ENCODE data around the gene NCBP3.

Gene NCBP3

DNA sequence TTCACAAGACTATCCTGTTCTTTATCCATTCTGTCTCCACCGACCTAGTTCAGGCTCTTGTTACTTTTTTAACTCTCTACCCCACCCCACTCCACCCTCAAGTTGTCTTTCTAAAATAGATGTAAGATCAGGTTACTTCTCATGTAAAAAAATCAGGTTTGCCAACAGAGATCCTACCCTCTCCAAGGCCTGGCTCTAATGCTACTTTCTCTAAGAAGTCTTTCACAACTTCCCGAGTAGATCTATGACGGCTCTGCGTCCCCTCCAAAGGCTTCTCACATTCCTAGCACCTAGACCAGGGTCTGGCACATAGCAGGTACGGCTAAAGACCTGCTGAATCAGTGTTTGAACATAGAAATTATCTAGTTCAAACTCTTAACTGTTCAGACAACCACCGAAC is 30.9 kb downstream of the NCBP3 start:
- H3K27ac ChIP-seq: no peak overlapping the region
- no peak for DNase-seq (ENCODE audit: low read depth, low spot score)

DNA sequence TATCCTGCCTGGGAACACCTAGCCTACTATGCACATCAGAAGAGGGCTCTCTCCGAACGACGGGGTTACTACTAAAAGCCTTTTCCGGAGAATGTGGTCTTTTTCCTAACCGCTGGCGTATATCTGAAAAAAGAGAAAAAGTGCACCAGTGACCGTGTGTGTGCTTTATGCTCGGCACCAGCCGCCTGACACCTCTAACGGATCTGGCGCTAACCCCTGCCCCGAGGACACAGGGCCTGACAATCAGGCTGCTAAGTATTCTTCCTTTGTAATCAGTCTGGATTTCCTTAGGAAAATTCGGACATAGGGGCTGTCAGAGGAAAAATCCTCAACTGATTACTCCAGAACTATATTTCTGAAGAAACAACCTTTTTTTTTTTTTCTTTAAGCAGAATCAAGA is 31.7 kb downstream of the NCBP3 start:
- no peak for DNase-seq (ENCODE audit: low read depth, low spot score)
- no peak overlapping the region for H3K27ac ChIP-seq

DNA sequence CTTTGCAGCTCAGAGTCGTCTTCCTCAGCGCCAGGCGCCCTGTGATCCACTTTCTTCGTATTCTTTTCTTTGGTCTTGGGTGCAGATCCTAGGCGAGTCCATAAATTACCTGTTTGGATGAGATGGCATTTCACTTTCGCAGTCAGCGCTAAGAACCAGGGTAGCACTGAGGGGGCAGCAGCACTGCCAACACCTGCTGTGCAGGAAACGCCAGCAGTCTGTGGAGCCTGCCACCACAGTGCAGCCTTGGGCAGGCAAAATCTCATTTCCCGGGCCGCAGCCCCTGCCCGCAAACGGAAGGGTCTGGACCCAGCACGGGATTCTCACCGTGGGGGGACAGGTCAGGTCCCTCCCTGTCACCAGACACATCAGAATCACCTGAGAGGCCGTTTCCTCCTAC is 32.9 kb downstream of the NCBP3 start:
- H3K27ac ChIP-seq: no peak overlapping the region
- no peak for DNase-seq (ENCODE audit: low read depth, low spot score)

DNA sequence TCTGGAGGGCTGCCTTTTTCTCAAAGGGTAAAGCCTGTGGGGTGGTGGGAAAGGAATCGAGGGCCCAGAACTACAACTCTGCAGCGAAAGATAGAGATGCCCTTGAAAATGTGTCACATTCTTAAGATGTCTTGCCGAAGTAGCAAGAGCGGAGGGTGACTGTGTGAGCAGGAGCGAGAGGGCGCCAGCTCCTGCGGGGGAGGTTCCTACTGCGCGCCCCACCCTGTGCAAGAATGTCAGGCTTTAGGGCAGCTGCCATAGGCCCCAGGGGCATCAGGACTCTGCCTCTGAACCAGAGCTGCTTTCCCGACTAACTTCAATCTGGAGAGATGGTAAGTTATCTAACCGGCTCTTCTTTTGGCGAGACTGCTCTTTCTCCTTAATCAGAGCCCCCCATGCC is 33.3 kb downstream of the NCBP3 start:
- no peak for DNase-seq (ENCODE audit: low read depth, low spot score)
- no peak overlapping the region for H3K27ac ChIP-seq

DNA sequence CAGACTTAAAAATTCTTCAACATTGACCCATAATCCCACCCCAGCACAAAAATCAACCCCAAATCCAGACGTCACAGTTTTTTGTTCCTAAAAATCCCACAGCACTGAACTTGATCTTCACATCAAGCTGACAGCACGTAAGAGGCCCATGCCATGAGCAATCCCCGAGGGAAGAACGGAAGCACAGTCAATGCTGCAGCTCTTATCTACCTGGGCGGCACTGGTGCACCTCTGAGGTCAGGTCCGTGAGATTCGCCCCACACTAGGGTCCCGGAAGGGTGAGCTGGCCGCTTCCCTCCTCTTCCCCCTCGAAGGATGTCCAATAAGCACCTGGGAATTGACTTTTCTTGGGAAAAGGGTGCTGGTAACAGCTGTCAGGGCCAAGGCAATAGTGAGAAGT is 33.8 kb downstream of the NCBP3 start:
- DNase-seq (ENCODE audit: low read depth, low spot score): no peak
- no peak overlapping the region for H3K27ac ChIP-seq

DNA sequence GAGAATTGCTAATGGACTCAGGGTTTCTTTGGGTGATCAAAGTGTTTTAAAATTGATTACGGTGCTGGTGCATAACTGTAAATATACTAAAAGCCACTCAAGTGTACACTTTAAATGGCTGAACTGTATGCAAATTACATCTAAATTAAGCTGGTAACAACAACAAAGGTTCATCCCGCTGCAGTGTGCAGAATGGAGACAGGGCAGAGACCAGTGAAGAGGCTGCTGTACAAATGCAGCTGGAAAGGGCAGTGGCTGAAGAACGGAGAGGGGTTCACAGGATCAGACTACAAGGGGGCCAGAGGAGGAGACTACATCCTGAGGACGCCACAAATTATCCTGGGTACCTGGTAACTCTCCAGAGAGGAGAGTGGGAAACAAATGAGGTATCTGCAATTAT is 36.0 kb downstream of the NCBP3 start:
- DNase-seq (ENCODE audit: low read depth, low spot score): no peak
- peak overlapping the region; percentile 80 for H3K27ac ChIP-seq

DNA sequence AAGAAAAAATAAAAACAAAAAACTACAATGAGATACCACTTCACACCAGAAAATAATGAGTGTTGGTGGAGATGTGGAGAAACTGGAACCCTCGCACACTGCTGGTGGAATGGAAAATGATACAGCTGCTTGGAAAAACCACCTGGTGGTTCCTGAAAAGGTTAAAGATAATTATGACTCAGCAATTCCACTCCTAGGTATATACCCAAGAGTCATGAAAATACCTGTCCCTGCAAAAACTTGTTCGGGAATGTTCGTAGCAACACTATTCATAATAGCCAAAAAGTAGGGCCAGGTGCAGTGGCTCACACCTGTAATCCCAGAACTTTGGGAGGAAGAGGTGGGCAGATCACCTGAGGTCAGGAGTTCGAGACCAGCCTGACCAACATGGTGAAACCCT is 36.9 kb downstream of the NCBP3 start:
- peak overlapping the region; percentile 80 for H3K27ac ChIP-seq
- DNase-seq (ENCODE audit: low read depth, low spot score): peak; percentile 59

DNA sequence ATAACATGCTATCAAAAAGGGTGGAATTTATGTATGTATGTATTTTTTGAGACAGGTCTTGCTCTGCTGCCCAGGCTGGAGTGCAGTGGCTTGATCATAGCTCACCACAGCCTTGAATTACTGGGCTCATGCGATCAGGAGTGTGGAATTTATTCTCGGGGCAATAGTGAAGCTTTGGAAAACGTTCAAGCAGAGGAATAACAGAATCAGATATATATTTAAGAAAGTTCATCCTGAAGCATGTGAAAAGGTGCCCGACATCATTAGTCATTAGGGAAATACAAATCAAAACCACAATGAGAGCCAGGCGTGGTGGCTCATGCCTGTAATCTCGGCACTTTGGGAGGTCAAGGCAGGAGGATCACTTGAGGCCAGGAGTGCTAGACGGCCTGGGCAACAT is 37.3 kb downstream of the NCBP3 start:
- H3K27ac ChIP-seq: peak overlapping the region; percentile 80
- DNase-seq (ENCODE audit: low read depth, low spot score): no peak

DNA sequence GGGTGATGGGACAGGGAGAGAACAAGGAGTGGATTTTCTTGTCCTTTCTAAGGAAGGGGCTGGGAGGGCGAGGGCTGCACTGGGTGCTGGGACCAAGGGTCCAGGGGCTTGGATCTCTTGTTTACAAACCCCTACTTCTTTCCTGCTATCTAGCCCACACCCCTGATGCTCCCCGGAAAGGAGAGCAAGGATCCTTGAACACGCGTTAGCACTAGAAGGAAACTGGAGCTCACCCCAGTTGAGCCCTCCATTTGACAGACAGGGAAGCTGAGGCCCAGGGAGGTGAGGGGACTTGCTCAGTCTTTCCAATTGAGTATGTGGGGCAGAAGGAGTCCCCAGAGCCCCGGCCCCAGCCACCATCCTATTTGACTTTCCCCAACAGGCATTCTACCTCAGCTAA is 40.5 kb downstream of the NCBP3 start:
- no peak for DNase-seq (ENCODE audit: low read depth, low spot score)
- H3K27ac ChIP-seq: no peak overlapping the region

DNA sequence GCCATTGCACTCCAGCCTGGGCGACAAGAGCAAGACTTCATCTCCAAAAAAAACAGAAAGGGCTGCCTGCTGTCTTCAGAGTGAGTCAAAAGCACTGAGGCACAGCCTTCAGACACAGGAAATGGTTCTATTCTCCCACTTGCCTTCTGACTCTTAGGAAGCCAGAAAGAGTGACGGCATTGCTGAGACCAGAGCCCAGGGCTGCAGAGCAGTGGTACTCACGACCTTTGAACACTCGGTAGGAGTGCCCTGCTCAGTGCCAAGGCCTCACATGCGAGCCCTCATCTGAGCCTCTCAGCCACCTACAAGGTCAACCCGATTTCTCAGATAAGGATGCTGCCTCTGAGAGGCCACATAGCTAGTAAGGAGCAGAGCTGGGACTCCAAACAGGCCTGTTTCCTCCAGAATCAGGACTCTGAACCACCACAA is 41.5 kb downstream of the NCBP3 start:
- no peak overlapping the region for H3K27ac ChIP-seq
- no peak for DNase-seq (ENCODE audit: low read depth, low spot score)

DNA sequence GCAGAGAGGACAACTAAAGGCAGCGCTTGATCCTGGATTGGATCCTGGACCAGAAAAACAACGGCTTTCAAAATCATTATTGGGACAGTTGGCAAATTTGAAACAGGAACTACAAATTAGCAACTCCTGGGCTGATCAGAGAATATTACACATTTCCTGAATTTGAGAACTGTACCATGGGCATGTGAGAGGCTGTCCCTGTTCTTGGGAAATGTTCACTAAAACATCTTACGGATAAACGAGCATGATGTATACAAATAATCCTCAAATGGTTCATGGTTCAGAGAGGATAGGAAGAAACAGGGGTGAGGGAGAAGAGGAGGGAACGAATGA is 42.8 kb downstream of the NCBP3 start:
- DNase-seq (ENCODE audit: low read depth, low spot score): no peak
- H3K27ac ChIP-seq: peak overlapping the region; percentile 79

DNA sequence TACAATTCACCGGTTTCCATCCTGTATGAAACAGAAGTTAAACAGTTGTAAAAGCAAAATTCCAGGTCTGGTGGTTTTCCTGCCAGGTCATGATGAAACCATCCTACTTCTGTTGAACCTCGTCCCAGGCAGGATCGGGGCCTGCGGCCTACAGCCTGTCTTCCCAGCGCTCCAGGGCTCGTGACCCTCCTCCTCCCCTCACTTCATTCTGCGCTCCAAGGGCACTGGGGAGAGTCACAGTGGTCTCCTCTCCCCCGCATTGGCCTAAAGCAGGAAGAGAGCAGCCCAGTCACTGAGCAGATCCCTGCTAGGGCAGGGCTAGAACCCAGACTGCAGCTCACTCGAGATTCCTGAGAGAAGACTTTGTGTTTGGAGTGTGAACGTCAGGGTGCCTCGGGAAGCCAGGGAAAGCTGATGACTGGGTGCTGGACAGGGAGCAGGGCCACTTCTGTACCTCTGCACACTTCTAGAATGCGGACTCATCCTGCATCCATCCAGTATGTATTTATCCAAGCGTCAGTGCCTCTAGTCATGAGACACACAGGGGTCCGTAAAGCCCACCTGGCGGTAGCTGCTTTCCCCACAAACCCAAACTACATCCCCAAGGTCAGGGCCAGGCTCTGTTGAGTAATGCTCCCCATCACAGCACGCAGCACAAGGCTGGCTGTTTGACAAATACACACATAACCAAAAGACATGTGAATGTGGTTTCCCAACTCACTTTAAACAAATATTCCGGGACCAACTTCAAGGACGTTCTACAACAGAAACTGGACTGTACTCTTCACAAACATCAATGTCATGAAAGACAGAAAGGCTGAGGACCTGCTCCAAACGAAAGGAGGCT is 43.4 kb downstream of the NCBP3 start:
- no peak for DNase-seq (ENCODE audit: low read depth, low spot score)
- H3K27ac ChIP-seq: peak overlapping the region; percentile 79

DNA sequence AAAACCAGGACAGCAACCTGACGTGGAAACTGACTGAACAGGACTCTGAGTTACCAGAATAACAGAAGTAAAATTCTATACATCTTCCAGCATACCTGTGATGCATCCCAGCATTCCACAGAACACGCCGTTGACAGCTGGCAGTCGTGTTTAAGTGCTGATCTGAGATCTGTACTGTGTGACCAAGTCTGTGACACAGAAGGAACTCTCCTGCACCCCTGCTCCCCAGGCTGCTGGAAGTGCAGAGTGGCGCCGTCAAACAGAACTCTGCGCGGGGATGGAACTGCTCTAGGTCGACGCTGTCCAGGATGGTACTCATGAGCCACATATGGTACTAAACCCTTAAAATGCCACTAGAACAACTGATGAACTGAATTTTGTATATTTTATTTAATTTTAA is 44.3 kb downstream of the NCBP3 start:
- H3K27ac ChIP-seq: peak overlapping the region; percentile 79
- no peak for DNase-seq (ENCODE audit: low read depth, low spot score)

DNA sequence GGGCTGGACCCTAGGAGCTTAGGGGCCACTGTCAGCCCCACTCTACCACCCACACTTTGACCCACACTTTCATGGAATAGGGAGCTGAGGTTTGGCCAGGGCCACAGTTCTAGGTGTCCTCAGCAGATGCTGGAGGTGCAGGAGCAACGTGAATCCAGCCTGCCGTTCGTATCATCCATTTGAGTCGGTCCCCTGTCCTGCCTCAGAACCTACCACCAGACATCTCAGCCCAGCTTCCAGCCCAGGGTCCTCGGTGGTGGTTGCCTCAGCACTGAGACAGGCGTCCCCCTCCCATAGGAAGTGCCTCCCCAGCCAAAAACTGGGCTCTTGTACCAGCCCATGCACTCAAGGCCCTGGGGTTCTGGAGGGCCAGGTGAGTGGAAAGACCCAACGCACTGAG is 44.7 kb downstream of the NCBP3 start:
- DNase-seq (ENCODE audit: low read depth, low spot score): no peak

DNA sequence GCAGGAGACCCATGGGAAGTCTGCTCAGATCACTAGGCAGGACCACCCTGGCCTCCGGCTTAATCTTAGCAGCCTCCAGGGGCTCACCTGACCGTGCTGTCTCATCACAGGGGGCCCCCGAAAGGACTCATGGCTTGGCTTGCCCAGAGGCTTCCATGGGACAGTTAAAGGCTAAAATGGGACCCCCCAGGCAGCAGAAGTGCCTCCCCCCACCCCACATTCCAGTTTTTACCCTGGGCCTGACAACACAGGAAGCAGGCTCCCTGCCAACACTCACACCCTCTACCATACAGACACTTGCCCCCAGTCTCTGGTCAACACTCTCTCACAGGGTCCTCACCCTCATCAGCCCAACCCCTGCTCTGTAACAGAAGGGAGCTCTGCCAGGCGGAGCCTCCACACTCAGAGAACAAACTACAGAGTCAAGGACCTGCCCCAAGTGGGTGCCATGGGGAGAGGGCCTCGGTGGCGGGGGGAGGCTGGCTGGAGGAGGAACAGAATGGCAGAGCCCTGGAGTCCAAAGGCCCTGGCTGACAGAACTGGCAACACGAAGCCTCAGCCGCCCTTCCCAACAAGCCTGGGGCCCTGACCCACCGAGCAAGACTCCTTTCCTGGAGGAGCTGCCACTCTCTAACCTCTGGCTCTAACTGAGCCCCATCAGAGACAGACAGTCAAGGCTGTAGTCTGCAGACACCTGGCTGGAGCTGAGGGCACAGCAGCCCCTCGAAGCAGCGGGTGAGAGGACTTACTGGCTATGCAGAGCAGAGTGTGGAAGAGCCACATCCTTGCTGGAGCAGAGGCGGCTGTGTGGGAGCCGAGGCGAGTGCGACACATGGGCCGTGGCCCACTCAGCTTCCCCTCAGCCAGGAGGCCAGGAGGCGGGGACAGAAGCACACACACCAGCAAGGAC is 45.4 kb downstream of the NCBP3 start, which contains the start of gene ITGAE:
Gene ITGAE (minus strand): TSS at position 827 of the 910 bp plus-strand sequence. CDS start 44 bp downstream, at position 783.
- no peak for DNase-seq (ENCODE audit: low read depth, low spot score)
- peak within 1 kb of the TSS; percentile 79 for H3K27ac ChIP-seq

More for the DNA sequence above, 44.7 kb downstream of the NCBP3 start:
- peak overlapping the region; percentile 79 for H3K27ac ChIP-seq

DNA sequence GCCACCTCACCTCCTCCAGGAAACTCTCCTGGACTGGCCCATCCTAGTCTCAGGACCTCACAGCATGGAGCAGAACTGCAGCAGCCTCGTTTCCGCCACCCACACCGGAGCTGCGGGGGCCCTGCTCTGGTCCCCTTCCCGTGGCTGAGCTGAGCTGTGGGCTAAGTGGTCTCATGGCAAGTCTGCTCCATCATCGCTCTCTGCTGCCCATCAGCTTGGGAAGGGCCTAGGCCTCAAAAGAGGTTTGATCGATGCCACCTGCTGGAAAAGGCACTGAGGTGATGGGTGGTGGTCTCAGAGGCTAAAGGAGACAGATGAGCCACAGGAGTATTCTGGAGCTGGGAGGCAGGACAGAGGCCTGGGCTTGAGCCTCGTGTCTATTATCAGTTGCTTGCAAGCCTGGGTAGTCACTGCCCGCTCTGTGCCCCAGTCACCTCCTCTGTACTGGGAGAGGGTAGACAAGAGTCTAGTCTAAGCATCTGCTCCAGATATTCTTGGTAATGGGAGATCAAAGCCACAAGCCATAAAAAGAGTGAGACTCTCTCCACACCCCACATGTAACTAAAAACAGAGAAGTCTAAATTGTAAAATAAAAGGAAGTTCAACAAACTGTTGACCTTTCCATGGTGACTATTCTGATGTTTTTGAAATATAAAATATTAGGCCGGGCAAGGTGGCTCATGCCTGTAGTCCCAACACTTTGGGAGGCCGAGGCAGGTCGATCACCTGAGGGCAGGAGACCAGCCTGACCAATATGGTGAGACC is 46.7 kb downstream of the NCBP3 start:
- no peak overlapping the region for H3K27ac ChIP-seq
- no peak for DNase-seq (ENCODE audit: low read depth, low spot score)

DNA sequence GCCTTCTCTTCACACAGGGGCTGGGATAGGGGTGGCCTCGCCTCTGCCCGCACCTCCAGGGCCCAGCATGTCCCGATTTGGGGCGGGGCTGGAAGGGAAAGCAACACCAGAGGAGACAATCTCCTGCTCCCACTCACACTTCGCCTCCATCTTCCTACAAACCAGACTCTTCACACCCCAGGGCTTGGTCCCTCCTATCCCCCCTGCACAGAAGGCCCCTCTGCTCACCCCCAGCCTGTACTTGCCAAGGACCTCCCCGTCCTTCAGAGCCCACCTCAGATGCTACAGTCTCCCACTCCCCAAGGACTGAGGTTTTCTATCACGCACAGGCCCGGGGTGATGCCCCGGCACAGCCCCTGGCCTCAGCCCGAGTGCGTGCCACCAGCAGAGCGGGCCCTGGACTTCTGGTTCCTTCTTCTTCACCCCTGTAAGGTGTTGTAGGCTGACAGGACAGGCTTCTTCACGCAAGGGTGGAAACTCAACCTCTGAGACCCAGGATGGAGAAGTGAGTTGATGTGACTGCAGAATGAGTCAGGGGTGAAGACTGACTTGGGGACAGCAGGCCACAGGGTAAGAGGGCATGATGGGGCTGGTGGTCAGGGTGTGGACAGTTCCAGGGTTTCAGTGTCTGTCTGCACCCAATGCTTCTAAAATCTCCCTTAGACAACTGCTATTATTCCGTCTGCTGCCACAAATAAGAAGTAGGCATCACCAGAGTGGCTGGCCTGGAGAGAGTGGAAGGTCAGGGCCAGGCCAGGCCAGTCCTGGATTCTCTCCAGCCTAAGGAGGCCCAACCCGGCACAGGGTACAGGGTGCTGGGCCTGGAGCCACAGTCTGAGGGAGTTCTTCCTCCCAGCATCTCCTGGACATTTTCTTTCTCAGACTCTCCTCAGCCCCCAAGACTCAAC is 47.5 kb downstream of the NCBP3 start:
- no peak overlapping the region for H3K27ac ChIP-seq
- DNase-seq (ENCODE audit: low read depth, low spot score): no peak

DNA sequence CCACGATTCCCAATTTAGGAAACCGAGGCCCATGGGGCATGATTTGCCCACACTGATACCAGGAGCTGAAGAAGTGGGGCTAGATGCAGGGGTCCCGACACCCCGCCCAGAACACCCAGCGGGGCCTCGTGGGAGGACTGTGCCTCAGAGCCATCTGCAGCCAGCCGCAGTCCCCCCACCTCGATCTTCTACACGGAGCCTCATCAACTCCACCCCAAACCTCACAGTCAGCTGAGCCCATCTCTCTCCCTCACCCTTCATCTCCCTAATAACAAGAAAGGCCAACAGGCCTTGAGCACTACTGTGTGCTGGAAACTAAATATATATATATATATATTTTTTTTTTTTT is 49.2 kb downstream of the NCBP3 start:
- DNase-seq (ENCODE audit: low read depth, low spot score): no peak
- no peak overlapping the region for H3K27ac ChIP-seq

DNA sequence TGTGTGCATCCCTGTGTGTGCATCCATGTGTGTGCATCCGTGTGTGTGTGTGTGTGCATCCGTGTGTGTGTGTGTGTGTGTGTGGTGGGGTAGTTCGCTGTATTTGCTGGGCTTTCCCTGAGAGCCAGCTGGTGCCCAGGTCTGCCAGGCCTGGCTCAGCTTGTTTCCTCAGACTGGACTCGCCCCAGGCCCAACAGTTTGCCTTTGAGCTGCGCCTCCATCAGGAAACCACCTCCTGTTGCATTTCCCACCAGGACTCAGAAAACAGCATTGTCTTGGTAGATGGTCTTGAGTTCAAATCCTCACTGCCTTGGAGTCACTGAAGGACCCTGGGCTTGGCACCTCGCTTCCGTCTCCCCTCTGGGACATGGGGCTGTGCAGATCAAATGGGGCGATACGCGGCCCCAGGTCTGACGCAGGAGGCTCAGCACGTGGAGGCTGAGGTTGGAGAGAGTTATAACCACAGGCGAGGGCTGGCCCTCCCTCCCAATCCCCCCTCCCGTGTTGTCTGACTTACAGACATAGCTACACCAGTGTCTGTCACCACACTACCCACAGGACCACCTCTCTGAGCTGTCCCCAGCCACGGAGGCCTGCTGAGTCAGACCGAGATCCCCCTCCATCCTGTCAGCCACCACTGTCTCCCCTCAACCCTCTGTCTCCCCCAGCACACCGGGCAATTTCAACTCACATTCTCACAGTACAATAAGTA is 49.8 kb downstream of the NCBP3 start:
- H3K27ac ChIP-seq: no peak overlapping the region
- no peak for DNase-seq (ENCODE audit: low read depth, low spot score)

Data from epithelial cell of prostate (primary cell).